GM18502 (cell line): ENCODE results near the gene PON2.
"Not testable (repeated sequence)": the region's sequence is repeated elsewhere in the genome, so short reads cannot be mapped to it uniquely, and the experiment has no call there.

ENCODE experiments used
- ATAC-seq: cut with Tn5 transposase; IDR thresholded peaks from one replicate; pipeline ENCODE4 v1.9.1; 2021; ENCODE audit warnings: mild to moderate bottlenecking; ENCODE audit not compliant: unreplicated experiment, poor library complexity

Gene PON2

DNA sequence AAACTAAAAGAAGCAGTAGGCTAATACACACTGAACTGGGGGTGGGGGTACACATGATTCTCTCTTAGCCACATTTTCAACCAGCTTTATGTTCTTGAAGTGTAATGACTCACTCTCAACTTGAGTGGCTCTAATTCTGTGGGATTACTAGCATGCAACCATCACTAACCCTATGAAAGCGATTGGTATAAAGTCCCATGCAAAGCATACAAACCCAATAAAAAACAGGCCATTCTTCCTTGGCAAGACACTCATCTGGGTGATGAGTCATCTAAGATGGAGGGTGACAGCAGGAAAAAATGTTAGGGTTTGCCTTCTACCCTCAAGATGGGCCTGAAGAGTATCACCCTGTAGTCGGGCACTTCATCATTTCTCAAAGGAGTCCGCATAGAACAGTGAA is 23.8 kb downstream of the PON2 start:
- no peak for ATAC-seq

DNA sequence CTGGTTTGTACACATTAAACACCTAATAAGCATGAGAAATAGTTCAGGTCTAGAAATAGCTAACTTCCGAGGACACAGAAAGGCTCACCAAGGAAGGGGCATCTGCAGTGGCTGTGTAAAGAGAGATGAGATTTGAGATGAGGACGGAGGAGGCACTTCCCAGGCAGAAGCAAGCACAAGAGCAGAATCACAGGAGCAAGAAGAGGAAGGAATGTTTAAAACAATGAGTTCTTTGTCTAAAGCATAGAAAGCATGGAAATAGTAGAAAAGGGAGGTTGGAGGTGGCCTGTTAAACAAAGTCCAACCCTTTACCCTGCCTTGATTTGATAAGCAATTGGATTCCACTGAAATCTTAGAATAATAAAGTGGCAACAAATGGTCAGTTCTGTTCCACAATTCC is 27.1 kb downstream of the PON2 start:
- no peak for ATAC-seq

DNA sequence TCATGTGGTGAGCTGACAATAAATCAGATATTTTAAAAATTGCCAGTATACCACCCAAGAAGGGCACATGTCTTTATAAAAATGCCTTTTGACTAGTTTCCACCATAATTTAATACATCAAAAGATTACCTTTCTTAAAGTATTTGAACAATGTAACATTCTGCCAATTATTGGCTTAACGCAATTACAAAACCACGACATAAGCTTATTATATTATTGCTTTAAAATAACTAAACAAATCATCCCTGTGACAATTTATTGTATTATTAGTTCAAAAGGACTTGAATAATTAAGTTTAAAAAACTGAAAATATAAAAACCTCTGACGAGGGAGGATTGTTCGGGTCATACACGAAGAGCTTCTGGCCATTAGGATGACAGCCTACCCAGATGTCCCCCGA is 29.0 kb downstream of the PON2 start:
- no peak for ATAC-seq

DNA sequence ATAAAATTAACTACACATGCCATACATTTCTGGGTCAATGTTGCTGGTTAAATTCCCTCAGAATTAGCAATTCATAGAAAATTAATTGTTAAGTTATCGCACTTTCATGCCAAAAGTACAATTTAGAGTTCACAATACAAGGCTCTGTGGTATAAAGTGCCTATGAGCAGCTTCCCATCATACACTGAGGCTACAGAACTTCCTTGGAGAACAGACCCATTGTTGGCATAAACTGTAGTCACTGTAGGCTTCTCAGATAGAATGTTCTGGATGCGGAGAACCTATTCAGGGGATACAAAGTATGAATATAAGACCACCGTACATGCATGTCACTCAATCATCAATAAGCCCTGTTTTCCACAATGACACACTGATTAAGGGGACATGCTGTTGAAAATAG is 29.6 kb downstream of the PON2 start:
- ATAC-seq, result no peak

DNA sequence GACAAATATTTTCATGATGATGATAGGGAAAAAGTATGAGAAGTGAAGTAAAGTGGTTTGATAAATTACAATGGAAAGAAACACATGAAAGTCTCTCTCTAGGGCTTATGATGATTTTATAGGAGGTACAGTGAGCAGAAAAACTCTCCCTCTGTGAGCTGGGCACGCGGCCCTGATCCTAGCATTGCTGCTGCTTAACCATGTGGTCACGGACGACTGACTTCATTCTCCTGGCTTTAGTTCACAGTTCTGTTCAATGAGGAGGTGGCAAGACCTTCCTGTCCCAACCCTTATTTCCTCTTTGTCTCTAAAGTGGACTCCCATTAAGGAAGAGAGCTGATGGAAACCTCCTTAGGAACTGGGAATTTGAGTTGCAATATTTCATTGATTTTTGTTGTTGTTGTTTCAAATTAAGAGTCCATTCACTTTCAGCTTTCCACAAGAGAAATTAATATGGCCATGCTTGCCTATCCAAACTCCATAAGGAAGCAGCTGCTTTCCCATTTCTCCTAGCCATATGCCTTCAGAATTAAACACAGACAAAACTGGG is 30.4 kb downstream of the PON2 start:
- no peak for ATAC-seq

DNA sequence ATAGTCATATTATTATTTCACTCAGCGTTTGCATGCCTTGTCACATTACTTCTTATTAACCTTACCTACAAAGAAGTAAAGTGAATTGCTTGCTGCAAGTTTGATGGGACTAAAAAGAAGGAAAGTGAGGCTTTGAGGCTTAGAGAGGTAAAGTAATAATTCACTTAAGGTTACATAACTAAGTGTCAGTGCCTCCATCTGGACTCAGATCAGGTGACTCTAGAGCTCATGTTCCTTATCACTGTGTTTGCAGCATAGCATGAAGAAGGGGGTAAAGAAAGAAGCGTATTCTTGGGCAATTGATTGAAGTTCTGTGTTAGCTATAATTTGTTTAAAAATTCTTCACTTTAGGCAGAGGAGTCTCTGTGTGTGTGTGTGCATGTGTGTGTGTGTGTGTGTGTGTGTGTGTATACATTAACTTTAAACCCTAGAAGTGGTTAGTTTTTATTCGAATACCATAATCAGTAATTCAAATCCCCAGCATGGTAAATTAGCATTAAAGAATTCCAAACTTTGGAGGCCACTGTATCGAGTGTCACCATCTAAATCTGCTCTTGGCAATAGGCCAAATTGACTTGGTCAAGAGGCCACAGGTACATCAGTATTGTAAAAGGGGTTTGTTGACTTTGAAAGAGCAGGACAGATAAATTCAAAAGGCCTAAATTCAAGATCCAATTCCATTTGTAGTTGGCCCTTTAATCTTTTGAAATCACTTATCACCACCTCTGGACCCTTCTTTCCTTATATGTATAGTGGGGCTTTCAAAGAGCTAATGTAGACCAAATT is 36.5 kb downstream of the PON2 start:
- no peak for ATAC-seq

DNA sequence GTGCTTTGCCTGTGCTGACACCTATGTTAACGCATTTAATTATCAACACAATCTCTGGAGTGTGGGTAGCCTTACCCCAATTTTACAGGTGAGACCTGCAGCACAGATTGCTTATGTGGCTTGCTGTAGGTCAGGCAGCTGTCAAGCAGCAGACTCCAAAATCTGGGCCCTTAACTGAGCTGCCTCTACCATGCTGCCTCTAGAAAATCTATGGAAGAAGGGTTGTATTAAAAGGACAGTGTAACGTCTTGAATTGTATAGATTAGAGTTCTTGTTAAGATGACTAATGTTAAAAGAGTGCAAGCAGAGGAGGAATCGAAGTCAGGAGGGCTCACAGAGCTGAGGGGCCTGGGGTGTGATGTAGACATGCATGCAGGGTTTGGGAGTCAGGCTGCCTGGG is 37.4 kb downstream of the PON2 start:
- no peak for ATAC-seq

DNA sequence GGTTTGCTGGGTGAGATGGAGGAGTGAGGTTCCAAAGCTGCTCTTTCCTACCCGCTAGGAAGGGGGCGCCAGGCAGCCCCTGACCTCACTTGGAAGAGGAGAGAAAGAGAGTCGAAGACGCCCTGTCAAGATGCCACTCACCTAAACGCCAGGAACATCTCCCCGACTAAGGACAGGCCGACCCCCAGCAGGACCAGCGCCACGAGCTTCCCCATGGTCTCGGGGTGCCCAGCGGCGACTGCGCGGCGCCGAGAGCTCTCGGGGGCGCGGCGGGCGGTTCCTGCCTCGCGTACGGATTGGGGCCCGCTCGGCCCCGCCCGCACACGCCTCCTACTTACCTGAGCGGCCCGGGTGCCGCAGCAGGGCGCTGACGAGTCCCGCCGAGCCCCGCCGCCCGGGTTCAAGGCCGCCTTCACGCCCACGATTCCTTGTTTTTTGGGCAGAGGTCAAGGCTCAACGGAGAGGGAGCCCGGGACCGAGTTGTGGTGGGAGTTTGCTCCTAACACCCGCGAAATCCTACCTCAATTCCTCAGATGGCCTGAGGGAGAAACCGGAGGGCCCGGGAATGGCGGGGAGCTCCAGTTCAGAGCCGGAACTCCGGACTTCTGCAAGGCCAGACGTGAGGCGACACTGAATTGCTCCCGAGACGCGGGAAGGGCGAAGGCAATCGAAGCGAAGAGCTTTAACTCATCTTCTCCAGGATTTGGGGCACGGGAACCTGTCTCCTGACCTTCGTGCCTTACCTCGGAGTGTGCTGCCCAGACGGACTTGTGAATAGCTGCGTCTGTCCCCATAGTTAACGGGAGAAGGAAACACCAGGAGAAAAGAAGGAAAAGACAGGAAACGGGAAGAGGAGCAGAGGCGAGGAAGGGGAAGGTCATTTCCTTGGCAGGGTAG is 38.4 kb downstream of the PON2 start, which contains the start of gene PON3:
TSS of gene PON3 (minus strand) at position 240 of the 897 bp plus-strand sequence. CDS start at position 215, 25 bp downstream.
- ATAC-seq, result no peak

DNA sequence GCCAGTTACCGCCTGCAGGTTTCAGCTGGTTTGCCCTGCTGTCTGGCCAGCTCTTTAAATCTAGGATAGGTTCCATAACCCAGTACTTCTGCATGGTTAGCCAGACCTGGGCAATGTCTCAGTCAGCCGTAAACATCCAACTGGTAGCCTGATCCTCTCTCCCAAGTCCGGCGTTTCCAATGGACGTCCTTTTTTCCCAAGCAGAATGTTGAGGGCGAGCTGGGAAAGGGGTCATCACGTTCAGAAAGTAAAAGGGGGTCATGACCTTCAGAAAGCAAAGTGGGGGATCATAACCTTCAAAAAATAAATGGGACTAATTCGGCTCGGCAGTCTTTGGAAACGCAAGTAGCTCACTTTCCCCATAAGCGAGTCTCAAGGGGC is 39.1 kb downstream of the PON2 start:
- no peak for ATAC-seq

DNA sequence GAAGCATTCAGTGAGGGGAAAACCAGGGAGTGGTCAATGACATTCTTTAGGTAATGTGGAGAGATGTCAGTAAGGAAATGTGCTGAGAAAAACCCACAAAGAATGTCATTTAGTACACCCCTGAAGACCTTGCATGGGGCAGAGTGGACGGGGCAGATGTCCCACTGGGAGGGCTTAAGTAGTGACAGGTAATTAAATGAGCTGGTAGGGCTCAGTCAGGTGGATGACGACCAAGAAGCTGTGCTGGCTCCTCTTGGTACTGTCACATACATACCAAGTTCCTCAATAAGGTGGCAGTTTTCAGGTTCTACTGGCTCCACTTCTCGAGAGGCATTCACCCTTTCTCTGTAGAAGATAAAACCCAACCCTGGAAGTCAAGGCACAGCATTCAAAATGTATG is 40.5 kb downstream of the PON2 start:
- ATAC-seq, result no peak

DNA sequence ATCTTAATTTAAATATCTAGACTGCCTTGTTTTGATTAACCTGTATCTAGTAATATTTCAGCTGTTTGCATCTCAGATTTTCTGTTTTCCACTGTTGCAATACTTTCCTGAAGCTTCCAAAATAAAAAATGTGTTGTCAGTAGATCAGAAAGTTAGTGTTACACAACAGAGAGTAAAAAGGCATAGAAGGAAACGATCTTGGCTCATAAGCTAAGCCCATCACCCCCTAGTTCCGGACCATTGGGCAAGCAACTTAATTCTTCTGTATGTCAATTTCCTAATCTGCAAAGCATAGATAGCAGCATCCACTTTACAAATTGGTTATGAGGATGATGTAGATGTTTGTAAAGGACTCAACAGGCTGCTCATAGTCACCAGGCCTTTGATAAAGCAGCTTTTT is 43.1 kb downstream of the PON2 start:
- ATAC-seq, result no peak

DNA sequence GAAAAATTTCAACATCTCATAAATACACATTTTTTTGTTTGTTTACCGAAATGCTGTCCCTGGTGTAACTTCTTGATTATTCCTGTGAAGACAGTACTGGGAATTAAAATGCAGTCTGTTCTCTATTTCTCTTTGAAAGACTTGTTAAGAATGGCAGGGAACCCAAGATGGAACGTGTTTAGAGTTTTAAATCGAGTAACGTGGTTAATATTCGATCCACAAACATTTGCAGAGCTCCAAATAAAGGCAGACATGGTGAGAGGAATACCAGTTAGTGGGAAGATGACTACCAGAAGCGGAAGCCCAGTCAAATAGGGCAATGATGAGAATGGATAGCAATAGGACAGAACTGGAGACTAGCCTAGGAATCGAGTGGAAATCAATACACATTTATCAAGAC is 45.3 kb downstream of the PON2 start:
- ATAC-seq, result no peak

DNA sequence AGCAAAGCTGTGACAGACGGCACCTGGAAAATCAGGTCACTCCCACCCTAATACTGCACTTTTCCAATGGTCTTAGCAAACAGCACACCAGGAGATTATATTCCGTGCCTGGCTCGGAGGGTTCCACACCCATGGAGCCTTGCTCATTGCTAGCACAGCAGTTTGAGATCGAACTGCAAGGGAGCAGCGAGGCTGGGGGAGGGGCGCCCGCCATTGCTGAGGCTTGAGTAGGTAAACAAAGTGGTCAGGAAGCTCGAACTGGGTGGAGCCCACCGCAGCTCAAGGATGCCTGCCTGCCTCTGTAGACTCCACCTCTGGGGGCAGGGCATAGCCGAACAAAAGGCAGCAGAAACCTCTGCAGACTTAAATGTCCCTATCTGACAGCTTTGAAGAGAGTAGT is 55.4 kb downstream of the PON2 start:
- ATAC-seq, result not testable (repeated sequence)

DNA sequence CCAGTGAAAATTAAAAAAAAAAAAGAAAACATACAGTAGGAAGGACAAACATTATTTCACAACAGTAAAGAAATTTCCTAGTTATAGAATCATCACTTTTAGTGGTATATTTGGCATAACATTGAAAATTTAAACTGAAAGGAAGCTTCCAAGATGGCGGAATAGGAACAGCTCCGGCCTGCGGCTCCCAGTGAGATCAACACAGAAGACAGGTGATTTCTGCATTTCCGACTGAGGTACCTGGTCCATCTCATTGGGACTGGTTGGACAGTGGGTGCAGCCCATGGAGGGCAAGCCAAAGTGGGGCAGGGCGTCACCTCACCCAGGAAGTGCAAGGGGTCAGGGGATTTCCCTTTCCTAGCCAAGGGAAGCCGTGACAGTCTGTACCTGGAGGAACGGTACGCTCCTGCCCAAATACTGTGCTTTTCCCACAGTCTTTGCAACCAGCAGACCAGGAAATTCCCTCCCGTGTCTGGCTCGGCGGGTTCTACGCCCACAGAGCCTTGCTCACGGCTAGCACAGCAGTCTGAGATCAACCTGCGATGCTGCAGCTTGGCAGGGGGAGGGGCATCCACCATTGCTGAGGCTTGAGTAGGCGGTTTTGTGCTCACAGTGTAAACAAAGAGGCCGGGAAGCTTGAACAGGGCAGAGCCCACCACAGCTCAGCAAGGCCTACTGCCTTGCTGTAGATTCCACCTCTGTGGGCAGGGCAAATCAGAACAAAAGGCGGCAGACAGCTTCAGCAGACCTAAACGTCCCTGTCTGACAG is 58.0 kb downstream of the PON2 start:
- no peak for ATAC-seq

DNA sequence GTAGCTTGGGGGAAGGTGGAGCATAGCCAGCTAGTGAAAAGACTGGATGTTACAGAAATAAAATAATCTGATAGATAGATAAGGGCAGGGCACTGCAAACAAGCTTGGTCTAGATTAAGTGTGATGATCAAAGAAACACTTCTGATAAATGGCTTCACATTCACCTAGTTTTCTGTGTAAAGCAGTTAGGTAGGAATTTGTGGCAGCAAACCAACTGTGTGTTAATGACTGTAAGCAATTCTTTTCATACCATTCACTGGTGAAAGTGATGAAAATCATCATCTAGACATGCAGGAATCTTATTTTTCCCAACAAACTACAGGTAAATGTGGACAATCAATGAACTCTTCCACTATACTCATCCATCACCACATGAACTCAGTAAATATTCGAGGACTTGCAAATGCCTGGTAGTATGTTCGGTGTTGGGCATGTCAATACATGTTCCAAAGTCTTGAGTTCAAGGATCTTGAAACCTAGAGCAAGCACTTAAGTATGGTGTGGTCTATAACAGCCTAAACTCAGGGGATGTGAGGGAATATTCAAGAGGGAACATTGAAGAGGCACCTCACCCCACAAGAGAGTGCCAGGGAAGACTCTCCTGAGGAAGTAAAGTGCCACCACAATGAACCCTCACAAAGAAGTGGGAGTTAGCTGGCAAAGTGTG is 59.1 kb downstream of the PON2 start:
- ATAC-seq, result no peak

DNA sequence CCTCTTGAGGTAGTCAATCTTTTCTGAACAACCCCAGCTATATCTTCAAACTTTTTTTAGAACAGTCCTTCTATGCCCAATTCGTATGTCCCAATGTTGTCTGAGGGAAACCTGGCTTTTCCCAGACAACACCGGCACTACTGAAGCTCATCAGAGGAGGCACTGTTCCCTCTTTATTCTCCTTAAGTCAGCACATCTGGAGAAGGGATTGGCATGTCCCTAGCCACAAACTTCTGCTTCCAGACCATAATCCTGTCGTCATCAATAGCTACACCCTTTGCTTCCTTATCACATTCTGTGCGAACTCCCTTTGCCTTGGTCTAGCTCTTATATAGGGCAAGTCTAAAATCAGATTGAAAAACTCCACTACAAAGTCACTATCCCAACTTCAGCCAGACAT is 61.5 kb downstream of the PON2 start:
- ATAC-seq, result no peak

DNA sequence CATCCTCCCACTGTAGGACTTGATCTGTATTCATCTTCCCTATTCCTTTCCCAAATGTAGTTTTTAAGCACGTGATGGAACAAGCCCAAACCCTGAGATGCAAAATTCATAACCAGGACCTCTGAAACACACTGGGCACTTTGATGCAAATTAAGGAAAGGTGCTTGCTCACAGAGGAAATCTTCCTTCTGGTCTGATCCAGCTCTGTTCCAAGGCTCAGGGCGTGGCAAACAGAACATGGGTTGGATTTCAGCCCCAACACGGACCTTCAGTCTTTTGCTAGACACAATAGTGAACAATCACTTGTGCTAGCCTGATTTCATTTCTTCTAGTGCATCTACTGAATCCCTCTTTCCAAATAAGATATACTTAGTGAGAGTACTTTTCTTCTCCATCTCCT is 66.6 kb downstream of the PON2 start:
- ATAC-seq, result no peak

DNA sequence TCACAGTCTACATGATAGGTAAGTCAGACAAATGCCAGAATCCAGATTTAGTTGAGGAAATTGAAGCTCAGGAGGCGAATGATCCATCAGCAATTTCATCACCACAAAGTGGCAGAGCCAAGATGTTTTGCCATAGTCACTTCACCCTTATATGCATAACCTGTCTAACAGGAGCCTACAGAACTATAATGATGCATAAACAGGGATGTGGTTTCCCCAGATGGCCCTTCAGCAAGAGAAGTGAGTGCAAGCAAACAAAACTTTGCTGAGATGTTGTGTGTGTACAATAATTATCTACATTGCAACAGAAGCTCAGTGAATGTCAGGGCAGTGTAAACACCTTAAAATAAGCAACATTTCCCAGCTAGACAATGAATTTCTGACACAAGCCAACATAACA is 67.2 kb downstream of the PON2 start:
- ATAC-seq, result no peak

DNA sequence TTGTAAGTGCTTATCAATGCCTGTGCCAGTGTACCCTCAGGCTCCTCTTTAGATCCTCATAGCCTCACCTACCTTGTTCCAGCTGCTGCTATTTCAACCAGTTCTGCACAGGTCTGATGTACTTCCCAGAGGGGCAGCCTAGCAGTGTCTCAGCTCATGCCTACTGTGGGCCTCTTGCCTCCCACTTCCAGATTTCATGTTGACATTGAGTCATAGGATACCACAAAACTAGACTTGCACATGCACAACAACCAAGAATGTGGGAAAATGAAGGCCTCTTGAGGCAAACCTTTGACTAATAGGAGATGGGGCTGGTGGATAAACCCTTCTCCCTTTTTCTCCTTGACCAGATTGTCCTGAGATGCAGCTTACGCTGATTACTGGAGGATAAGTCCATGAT is 69.7 kb downstream of the PON2 start:
- no peak for ATAC-seq

DNA sequence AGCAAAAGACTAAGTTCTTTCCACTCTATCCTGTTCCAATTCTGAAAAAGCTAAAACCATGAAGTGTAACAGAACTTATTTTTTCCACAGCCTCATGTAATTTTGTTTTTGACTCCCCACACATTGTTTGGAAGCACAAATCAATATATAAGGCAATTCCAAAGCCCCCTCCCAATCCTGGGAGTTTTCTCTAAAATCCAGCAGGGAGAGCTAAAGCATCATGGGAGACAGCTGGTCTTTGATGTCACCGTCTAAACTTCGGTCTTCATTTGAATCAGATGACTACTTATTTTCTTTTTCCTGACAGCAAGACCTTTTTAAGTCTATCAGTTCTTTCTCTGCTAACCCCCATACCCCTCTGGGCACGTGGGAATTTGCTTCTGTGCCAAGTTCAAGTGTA is 77.2 kb downstream of the PON2 start:
- no peak for ATAC-seq
